Measurements from ENCODE around the gene CD300A.
A peak's percentile ranks its signal among the peaks of the same experiment; 100 is the strongest.

CD300A gene

DNA sequence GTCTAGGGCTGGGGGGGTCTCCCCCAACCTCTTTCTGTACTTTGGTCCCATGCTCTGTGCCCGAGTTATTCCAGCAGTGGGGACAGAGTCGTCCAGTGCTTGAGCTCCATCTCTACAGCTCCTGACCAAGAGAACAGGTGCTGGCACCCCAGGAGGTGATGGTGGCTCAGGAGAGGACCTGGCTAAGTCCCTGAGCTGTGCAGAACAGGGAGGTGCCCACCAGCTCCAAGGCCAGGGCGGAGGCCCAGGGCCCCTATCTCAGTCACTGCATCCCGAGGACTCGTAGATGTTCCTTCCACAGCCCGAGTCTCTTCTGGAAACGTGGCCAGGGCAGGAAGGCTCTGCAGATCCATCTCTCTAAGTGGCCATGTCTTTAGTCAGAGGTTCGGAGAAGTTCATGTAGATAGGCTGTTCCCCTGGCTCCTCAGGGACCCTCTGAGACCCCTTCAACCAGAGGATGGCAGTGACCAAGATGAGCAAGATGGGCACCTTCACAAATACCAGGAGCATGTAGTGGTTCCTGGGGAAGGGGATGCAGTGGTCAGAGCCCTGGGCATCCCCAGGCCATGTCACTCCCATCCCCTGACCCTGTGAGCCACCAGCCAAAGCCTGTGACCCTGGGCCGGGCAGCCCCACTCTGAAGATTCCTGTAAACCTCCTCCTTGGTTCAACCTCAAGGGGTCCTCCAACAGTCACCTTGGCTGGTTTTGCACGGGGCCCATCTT lies 56.1 kb downstream of the CD300A start:
- DNase-seq (ENCODE audit: insufficient read length, low spot score) = no peak
- TF ChIP-seq POLR2A (IDR thresholded peaks at IDR 0.05; ENCODE audit: low read depth, low read length) (no peak), POLR2AphosphoS5 (IDR thresholded peaks at IDR 0.05; ENCODE audit: low read depth, low read length) (no peak), TAF1 (IDR thresholded peaks at IDR 0.05; ENCODE audit: low read depth, low read length) (no peak), PAX5 (IDR thresholded peaks at IDR 0.05; ENCODE audit: insufficient read depth, low read length, severe bottlenecking) (no peak), SPI1 (IDR thresholded peaks at IDR 0.05; ENCODE audit: low read depth, low read length) (no peak), POU2F2 (IDR thresholded peaks at IDR 0.05; ENCODE audit: low read depth, low read length) (no peak)
- no peak for FAIRE-seq

DNA sequence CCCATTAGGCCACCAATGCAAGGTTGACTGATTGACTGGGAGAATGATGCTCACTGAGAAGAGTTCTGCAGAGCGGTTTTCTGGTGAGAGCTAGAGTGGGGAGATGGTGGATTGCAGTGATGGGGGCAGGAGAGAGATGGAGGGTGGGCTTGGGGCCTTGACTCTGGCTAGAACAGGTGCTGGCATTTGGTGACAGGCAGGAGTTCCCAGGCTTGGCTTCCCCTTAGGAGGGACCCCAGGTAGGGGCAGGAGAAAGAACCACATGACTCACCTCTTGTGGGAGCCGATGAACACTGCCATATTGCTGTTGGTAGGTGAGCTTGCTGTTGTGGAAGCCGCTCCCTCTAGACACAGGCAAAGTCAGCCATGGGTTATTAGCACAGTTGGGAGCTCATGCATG lies 56.9 kb downstream of the CD300A start:
- TF ChIP-seq POU2F2 (IDR thresholded peaks at IDR 0.05; ENCODE audit: low read depth, low read length) = no peak
- TF ChIP-seq SPI1 (IDR thresholded peaks at IDR 0.05; ENCODE audit: low read depth, low read length) = no peak
- no peak for TF ChIP-seq POLR2A (IDR thresholded peaks at IDR 0.05; ENCODE audit: low read depth, low read length)
- no peak for TF ChIP-seq TAF1 (IDR thresholded peaks at IDR 0.05; ENCODE audit: low read depth, low read length)
- no peak for TF ChIP-seq PAX5 (IDR thresholded peaks at IDR 0.05; ENCODE audit: insufficient read depth, low read length, severe bottlenecking)
- TF ChIP-seq POLR2AphosphoS5 (IDR thresholded peaks at IDR 0.05; ENCODE audit: low read depth, low read length) = no peak
- DNase-seq (ENCODE audit: insufficient read length, low spot score) (no peak), FAIRE-seq (no peak)

DNA sequence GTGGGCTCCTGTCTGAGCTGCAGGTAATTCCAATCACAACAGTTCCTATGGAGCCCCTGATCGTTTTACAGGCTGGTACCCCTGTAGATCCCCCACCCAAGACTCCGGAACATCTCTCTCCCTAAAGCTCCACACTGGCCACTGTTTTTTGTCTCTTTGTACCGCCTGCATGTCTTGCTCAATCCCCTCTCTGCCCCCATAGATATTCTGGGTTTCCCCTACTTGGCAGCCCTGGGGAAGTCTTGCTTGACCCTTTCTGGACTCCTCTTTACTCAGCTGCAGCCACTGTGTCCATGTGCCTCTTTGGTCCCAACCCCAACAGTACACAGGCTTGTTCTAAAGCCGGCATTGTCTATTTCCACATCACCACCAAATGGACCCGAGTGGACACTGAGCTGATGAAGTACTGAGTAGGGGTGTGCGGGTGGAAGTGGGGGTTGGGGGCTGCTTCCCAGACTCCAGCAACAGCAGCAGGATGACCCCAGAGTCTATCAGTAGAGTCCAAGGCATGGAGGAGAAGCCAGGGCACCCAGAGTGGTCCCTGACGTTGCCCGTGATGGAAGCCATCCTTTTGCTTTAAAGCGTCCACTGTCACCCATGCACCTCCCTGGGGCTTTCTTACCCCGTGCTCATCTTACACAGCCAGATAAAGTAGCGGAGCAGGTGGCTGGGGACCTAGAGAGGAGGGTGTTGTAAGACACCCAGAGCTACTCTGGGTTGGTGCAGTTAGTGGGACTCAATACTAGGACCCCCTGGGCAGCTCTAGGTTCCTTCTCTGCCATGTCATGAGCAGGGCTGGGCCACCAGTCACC lies 58.4 kb downstream of the CD300A start:
- TF ChIP-seq POU2F2 (IDR thresholded peaks at IDR 0.05; ENCODE audit: low read depth, low read length) (no peak), TAF1 (IDR thresholded peaks at IDR 0.05; ENCODE audit: low read depth, low read length) (no peak), POLR2AphosphoS5 (IDR thresholded peaks at IDR 0.05; ENCODE audit: low read depth, low read length) (no peak), PAX5 (IDR thresholded peaks at IDR 0.05; ENCODE audit: insufficient read depth, low read length, severe bottlenecking) (no peak), SPI1 (IDR thresholded peaks at IDR 0.05; ENCODE audit: low read depth, low read length) (no peak), POLR2A (IDR thresholded peaks at IDR 0.05; ENCODE audit: low read depth, low read length) (no peak)
- no peak for DNase-seq (ENCODE audit: insufficient read length, low spot score)
- FAIRE-seq = no peak

DNA sequence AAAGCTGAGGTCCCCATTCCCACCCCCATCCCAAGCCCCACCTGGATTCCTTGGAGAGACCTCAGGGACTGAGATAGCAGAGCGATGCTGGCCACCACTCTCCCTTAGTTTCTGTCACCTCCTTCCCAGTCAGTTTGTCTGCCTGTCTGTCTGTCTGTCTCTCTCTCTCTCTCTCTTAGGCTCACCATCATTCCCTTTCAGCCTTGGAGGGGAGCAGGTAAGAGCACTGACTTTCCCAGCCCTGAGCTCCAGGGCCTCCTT lies 59.0 kb downstream of the CD300A start:
- FAIRE-seq = peak; percentile 88
- TF ChIP-seq SPI1 (IDR thresholded peaks at IDR 0.05; ENCODE audit: low read depth, low read length) (no peak), POU2F2 (IDR thresholded peaks at IDR 0.05; ENCODE audit: low read depth, low read length) (no peak), POLR2A (IDR thresholded peaks at IDR 0.05; ENCODE audit: low read depth, low read length) (no peak), PAX5 (IDR thresholded peaks at IDR 0.05; ENCODE audit: insufficient read depth, low read length, severe bottlenecking) (no peak), POLR2AphosphoS5 (IDR thresholded peaks at IDR 0.05; ENCODE audit: low read depth, low read length) (no peak)

GRCh38 chr17:74525781-74526288 lies 59.4 kb downstream of the CD300A start:
- TF ChIP-seq POLR2A (IDR thresholded peaks at IDR 0.05; ENCODE audit: low read depth, low read length) (no peak), POU2F2 (IDR thresholded peaks at IDR 0.05; ENCODE audit: low read depth, low read length) (no peak), SPI1 (IDR thresholded peaks at IDR 0.05; ENCODE audit: low read depth, low read length) (no peak), PAX5 (IDR thresholded peaks at IDR 0.05; ENCODE audit: insufficient read depth, low read length, severe bottlenecking) (no peak), TAF1 (IDR thresholded peaks at IDR 0.05; ENCODE audit: low read depth, low read length) (no peak), POLR2AphosphoS5 (IDR thresholded peaks at IDR 0.05; ENCODE audit: low read depth, low read length) (no peak)
- no peak for DNase-seq (ENCODE audit: insufficient read length, low spot score)
- no peak for FAIRE-seq

More for the DNA sequence above, 59.0 kb downstream of the CD300A start:
- no peak for DNase-seq (ENCODE audit: insufficient read length, low spot score)

- DNase-seq (ENCODE audit: insufficient read length, low spot score) (no peak), FAIRE-seq (no peak)
- TF ChIP-seq POLR2A (IDR thresholded peaks at IDR 0.05; ENCODE audit: low read depth, low read length) (no peak), SPI1 (IDR thresholded peaks at IDR 0.05; ENCODE audit: low read depth, low read length) (no peak), POU2F2 (IDR thresholded peaks at IDR 0.05; ENCODE audit: low read depth, low read length) (no peak), TAF1 (IDR thresholded peaks at IDR 0.05; ENCODE audit: low read depth, low read length) (no peak), POLR2AphosphoS5 (IDR thresholded peaks at IDR 0.05; ENCODE audit: low read depth, low read length) (no peak), PAX5 (IDR thresholded peaks at IDR 0.05; ENCODE audit: insufficient read depth, low read length, severe bottlenecking) (no peak)
Measured at GRCh38 chr17:74526681-74527080, 60.2 kb downstream of the CD300A start.

DNA sequence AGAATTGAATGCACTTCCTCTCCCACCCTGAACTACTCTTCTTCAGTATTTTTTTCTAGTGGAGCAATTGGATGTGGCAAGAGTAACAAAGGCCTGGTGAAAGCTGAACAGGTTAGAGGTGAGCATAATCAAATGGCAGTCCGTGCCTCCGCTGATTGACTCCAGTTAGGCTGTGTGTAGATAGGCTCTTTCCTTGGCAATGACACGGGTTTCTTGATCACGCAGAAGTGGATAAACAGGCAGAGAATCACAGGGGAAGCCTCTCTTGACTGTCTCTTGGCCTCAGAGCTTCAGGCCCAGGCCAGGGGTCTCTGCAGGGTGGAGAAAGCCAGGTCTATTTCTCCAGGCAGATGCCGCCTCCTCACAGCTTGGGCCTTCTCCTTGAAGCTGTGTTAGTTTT lies 60.6 kb downstream of the CD300A start:
- no peak for DNase-seq (ENCODE audit: insufficient read length, low spot score)
- TF ChIP-seq PAX5 (IDR thresholded peaks at IDR 0.05; ENCODE audit: insufficient read depth, low read length, severe bottlenecking) (no peak), POU2F2 (IDR thresholded peaks at IDR 0.05; ENCODE audit: low read depth, low read length) (no peak), POLR2A (IDR thresholded peaks at IDR 0.05; ENCODE audit: low read depth, low read length) (no peak), TAF1 (IDR thresholded peaks at IDR 0.05; ENCODE audit: low read depth, low read length) (no peak), POLR2AphosphoS5 (IDR thresholded peaks at IDR 0.05; ENCODE audit: low read depth, low read length) (no peak), SPI1 (IDR thresholded peaks at IDR 0.05; ENCODE audit: low read depth, low read length) (no peak)
- FAIRE-seq = no peak

- DNase-seq (ENCODE audit: insufficient read length, low spot score) (no peak), FAIRE-seq (no peak)
- no peak for TF ChIP-seq TAF1 (IDR thresholded peaks at IDR 0.05; ENCODE audit: low read depth, low read length)
- TF ChIP-seq PAX5 (IDR thresholded peaks at IDR 0.05; ENCODE audit: insufficient read depth, low read length, severe bottlenecking) = no peak
- TF ChIP-seq POLR2AphosphoS5 (IDR thresholded peaks at IDR 0.05; ENCODE audit: low read depth, low read length) = no peak
- TF ChIP-seq SPI1 (IDR thresholded peaks at IDR 0.05; ENCODE audit: low read depth, low read length) = no peak
- TF ChIP-seq POU2F2 (IDR thresholded peaks at IDR 0.05; ENCODE audit: low read depth, low read length) = no peak
- no peak for TF ChIP-seq POLR2A (IDR thresholded peaks at IDR 0.05; ENCODE audit: low read depth, low read length)
Measured at GRCh38 chr17:74527756-74528155, 61.3 kb downstream of the CD300A start.

DNA sequence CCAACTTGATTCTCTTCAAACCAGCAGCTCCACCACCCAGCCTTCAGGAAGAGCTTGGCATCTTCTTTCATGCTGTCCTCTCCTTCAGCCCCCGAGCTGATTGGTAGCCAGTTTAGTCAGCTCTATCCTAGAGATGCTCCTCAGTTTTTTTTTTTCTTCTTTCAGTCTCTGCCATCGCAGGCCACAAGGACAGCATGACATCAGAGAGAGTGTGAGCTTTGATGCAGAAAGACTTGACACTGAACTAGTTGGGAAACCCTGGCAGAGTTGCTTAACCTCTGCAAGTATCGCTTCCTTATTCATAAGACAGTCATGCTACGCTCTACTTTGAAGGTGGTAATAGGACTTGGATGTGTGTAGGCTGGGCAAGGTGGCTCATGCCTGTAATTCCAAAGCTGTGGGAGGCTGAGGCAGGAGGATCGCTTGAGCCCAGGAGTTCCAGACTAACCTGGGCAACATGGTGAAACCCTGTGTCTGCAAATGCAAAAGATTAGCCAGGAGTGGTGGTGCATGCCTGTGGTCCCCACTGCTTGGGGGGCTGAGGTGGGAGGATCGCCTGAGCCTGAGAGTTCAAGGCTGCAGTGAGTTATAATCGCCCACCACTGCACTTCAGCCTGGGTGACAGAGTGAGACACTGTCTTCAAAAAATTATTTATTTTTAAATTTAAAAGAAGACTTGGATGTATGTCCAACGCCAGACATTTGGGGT lies 62.2 kb downstream of the CD300A start:
- TF ChIP-seq POU2F2 (IDR thresholded peaks at IDR 0.05; ENCODE audit: low read depth, low read length) = no peak
- TF ChIP-seq TAF1 (IDR thresholded peaks at IDR 0.05; ENCODE audit: low read depth, low read length) = no peak
- peak; percentile 95 for TF ChIP-seq SPI1 (IDR thresholded peaks at IDR 0.05; ENCODE audit: low read depth, low read length)
- TF ChIP-seq PAX5 (IDR thresholded peaks at IDR 0.05; ENCODE audit: insufficient read depth, low read length, severe bottlenecking) = peak; percentile 70
- no peak for TF ChIP-seq POLR2A (IDR thresholded peaks at IDR 0.05; ENCODE audit: low read depth, low read length)
- TF ChIP-seq POLR2AphosphoS5 (IDR thresholded peaks at IDR 0.05; ENCODE audit: low read depth, low read length) = no peak
- no peak for DNase-seq (ENCODE audit: insufficient read length, low spot score)
- FAIRE-seq = peak; percentile 79
